HepG2 (cell line): ENCODE data around the gene TOMM6. TPM values are rescaled to one million over a fixed set of nuclear protein-coding genes. Genes with fewer than 3 reads are reported as not detected.

Source experiments
- CAMTA2 ChIP-seq: sonication (generic); formaldehyde crosslinking; IDR thresholded peaks from 2 replicates; pipeline ENCODE4 v1.4.0; 2020; ENCODE audit warnings: mild to moderate bottlenecking, missing genetic modification reagents, borderline replicate concordance
- GTF3A ChIP-seq: sonication (generic); formaldehyde crosslinking; conservative IDR thresholded peaks from 2 replicates; pipeline ENCODE4 v1.4.0; 2020; ENCODE audit warnings: mild to moderate bottlenecking, missing genetic modification reagents
- MAFG ChIP-seq: sonication (generic); formaldehyde crosslinking; IDR thresholded peaks from 2 replicates; pipeline ENCODE4 v1.5.1; 2020; ENCODE audit warnings: mild to moderate bottlenecking, missing genetic modification reagents
- PAF1 ChIP-seq: IDR thresholded peaks from 2 replicates; pipeline ENCODE4 v1.6.1; 2016; ENCODE audit warnings: missing genetic modification reagents, missing compliant biosample characterization
- SRSF9 ChIP-seq: fragments of 200-400 bp; formaldehyde crosslinking; IDR thresholded peaks from 2 replicates; pipeline ENCODE4 v1.6.1; 2018; ENCODE audit warnings: borderline replicate concordance, mild to moderate bottlenecking, low read depth, low read length; ENCODE audit not compliant: insufficient read depth, poor library complexity, severe bottlenecking
- TP53 ChIP-seq: sonication (generic); formaldehyde crosslinking; conservative IDR thresholded peaks from 2 replicates; pipeline ENCODE4 v1.4.0; 2020; ENCODE audit warnings: missing genetic modification reagents
- U2AF2 ChIP-seq: fragments of 200-400 bp; formaldehyde crosslinking; IDR thresholded peaks from 2 replicates; pipeline ENCODE4 v1.6.1; 2017; ENCODE audit warnings: low read depth, mild to moderate bottlenecking, low read length
- ZFP90 ChIP-seq: sonication (generic); formaldehyde crosslinking; IDR thresholded peaks from 2 replicates; pipeline ENCODE4 v1.8.0; 2022; ENCODE audit warnings: missing genetic modification reagents, mild to moderate bottlenecking, inconsistent platforms, borderline replicate concordance
- ZNF225 ChIP-seq: sonication (generic); formaldehyde crosslinking; IDR thresholded peaks from 2 replicates; pipeline ENCODE4 v1.4.0; 2020; ENCODE audit warnings: mild to moderate bottlenecking, missing genetic modification reagents
- ZNF556 ChIP-seq: sonication (generic); formaldehyde crosslinking; IDR thresholded peaks from 2 replicates; pipeline ENCODE4 v1.4.0; 2020; ENCODE audit warnings: mild to moderate bottlenecking, missing genetic modification reagents, borderline replicate concordance
- ZNF678 ChIP-seq: sonication (generic); formaldehyde crosslinking; IDR thresholded peaks from 2 replicates; pipeline ENCODE4 v1.4.0; 2020; ENCODE audit warnings: mild to moderate bottlenecking, missing genetic modification reagents
- ZNF772 ChIP-seq: sonication (generic); formaldehyde crosslinking; IDR thresholded peaks from 2 replicates; pipeline ENCODE4 v1.5.0; 2020; ENCODE audit warnings: mild to moderate bottlenecking, missing genetic modification reagents
- polyA plus RNA-seq, 8 experiments: library from polyadenylated mRNA; depleted of rRNA in 3 of 8; stranded (reverse) in 7 of 8; unstranded in 1 of 8; fragments of >200 nt; fragmentation: Illumina TruSeq in 4 of 8; extraction: Trizol in 4 of 8; gene quantifications; 2 replicates each; pipeline versions ENCODE4 v1.2.1 to v1.2.3, GENCODE V29; 2011 to 2016; ENCODE audit warnings: low read depth in 4 of 8, missing spikeins in 1 of 8, mixed read lengths in 1 of 8; ENCODE audit not compliant: insufficient read depth in 1 of 8
- total RNA-seq, 5 experiments: library from RNA; depleted of rRNA; stranded (reverse); fragments of >200 nt; fragmentation: Illumina TruSeq; extraction: Trizol; gene quantifications; 2 replicates each; pipeline ENCODE4 v1.2.3, GENCODE V29; 2016; ENCODE audit warnings: low read depth in 1 of 5
- TF ChIP-seq, protein P1 (sequence below): sonication (generic); formaldehyde crosslinking; IDR thresholded peaks from 2 replicates; pipeline ENCODE4 v1.4.0; 2020; ENCODE audit warnings: missing genetic modification reagents, mild to moderate bottlenecking, borderline replicate concordance
- TF ChIP-seq, protein P2 (sequence below): sonication (generic); formaldehyde crosslinking; IDR thresholded peaks from 2 replicates; pipeline ENCODE4 v1.5.0; 2020; ENCODE audit warnings: missing genetic modification reagents
- TF ChIP-seq, protein P3 (sequence below): IDR thresholded peaks from 2 replicates; pipeline ENCODE4 v1.6.1; 2018; ENCODE audit warnings: missing genetic modification reagents
- TF ChIP-seq, protein P4 (sequence below): sonication (generic); formaldehyde crosslinking; IDR thresholded peaks from 2 replicates; pipeline ENCODE4 v1.5.1; 2020; ENCODE audit warnings: missing genetic modification reagents, mild to moderate bottlenecking, borderline replicate concordance
- TF ChIP-seq, protein P5 (sequence below): IDR thresholded peaks from 2 replicates; pipeline ENCODE4 v1.6.1; 2016
- TF ChIP-seq, protein P6 (sequence below): sonication (generic); formaldehyde crosslinking; IDR thresholded peaks from 2 replicates; pipeline ENCODE4 v1.9.0; 2021; ENCODE audit warnings: missing genetic modification reagents, mild to moderate bottlenecking, borderline replicate concordance

The TOMM6 gene
- total and polyA plus RNA-seq, 2 of the 13 experiments (the other 11 are each of a cell fraction or from before 2014, with no cell fraction given) = 320 to 321 TPM

DNA sequence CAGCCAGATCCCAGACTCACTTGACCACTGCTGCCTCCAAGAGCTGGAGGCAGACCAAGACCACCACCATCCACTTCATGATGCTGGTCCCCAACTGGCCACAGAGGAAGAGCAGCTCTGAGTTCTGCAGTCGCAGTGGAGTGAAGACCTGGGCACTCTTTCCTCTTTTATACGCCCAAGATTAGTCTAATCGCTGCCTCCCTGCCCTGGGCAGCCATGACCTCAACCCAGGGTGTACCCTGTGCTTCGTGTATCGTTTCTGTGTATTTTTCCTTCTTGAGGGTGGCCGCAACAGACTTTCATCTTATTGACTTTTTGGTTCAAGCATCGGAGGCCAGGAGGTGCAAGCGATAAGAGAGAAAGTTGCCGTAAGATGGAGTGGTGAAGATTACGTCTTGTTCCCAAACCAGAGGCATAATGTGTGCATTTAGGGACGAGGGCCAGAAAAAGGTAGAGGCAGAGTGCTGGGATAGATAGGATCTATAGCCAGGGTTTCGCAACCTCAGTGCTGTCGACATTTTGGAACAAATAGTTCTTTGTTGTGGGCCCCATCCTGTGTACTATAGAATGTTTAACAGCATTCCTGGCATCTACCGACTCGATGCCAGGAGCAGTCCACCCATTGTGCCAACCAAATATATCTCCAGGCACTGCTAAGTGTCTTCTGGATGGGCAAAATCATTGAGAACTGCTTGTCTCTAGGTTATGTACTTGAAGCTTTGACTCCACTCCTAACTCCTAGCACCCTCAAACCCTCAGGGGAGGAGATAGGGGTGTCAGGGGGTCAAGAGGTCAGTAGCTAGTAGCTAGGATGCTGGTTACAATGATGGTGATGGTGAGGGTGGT, 40.0 kb upstream of the TOMM6 start, which contains the start of gene PGC (continued):
- TF ChIP-seq, protein P1, sequence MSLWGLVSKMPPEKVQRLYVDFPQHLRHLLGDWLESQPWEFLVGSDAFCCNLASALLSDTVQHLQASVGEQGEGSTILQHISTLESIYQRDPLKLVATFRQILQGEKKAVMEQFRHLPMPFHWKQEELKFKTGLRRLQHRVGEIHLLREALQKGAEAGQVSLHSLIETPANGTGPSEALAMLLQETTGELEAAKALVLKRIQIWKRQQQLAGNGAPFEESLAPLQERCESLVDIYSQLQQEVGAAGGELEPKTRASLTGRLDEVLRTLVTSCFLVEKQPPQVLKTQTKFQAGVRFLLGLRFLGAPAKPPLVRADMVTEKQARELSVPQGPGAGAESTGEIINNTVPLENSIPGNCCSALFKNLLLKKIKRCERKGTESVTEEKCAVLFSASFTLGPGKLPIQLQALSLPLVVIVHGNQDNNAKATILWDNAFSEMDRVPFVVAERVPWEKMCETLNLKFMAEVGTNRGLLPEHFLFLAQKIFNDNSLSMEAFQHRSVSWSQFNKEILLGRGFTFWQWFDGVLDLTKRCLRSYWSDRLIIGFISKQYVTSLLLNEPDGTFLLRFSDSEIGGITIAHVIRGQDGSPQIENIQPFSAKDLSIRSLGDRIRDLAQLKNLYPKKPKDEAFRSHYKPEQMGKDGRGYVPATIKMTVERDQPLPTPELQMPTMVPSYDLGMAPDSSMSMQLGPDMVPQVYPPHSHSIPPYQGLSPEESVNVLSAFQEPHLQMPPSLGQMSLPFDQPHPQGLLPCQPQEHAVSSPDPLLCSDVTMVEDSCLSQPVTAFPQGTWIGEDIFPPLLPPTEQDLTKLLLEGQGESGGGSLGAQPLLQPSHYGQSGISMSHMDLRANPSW (CRISPR knock-in tag) = peak; percentile 58
- TF ChIP-seq, protein P2, sequence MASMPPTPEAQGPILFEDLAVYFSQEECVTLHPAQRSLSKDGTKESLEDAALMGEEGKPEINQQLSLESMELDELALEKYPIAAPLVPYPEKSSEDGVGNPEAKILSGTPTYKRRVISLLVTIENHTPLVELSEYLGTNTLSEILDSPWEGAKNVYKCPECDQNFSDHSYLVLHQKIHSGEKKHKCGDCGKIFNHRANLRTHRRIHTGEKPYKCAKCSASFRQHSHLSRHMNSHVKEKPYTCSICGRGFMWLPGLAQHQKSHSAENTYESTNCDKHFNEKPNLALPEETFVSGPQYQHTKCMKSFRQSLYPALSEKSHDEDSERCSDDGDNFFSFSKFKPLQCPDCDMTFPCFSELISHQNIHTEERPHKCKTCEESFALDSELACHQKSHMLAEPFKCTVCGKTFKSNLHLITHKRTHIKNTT = no peak
- TF ChIP-seq, protein P3, sequence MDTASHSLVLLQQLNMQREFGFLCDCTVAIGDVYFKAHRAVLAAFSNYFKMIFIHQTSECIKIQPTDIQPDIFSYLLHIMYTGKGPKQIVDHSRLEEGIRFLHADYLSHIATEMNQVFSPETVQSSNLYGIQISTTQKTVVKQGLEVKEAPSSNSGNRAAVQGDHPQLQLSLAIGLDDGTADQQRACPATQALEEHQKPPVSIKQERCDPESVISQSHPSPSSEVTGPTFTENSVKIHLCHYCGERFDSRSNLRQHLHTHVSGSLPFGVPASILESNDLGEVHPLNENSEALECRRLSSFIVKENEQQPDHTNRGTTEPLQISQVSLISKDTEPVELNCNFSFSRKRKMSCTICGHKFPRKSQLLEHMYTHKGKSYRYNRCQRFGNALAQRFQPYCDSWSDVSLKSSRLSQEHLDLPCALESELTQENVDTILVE (CRISPR knock-in tag) = no peak
- TF ChIP-seq, protein P4, sequence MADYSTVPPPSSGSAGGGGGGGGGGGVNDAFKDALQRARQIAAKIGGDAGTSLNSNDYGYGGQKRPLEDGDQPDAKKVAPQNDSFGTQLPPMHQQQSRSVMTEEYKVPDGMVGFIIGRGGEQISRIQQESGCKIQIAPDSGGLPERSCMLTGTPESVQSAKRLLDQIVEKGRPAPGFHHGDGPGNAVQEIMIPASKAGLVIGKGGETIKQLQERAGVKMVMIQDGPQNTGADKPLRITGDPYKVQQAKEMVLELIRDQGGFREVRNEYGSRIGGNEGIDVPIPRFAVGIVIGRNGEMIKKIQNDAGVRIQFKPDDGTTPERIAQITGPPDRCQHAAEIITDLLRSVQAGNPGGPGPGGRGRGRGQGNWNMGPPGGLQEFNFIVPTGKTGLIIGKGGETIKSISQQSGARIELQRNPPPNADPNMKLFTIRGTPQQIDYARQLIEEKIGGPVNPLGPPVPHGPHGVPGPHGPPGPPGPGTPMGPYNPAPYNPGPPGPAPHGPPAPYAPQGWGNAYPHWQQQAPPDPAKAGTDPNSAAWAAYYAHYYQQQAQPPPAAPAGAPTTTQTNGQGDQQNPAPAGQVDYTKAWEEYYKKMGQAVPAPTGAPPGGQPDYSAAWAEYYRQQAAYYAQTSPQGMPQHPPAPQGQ (CRISPR knock-in tag) = 0 out of 2 replicates have a peak, but pooled peaks have one; percentile 23
- no peak for TF ChIP-seq MAFG
- TF ChIP-seq, protein P5, sequence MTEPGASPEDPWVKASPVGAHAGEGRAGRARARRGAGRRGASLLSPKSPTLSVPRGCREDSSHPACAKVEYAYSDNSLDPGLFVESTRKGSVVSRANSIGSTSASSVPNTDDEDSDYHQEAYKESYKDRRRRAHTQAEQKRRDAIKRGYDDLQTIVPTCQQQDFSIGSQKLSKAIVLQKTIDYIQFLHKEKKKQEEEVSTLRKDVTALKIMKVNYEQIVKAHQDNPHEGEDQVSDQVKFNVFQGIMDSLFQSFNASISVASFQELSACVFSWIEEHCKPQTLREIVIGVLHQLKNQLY (CRISPR knock-in tag) = no peak
- TF ChIP-seq ZNF772 = peak; percentile 71
- TF ChIP-seq GTF3A (CRISPR knock-in tag) = no peak
- no peak for TF ChIP-seq ZNF225
- no peak for TF ChIP-seq SRSF9
- TF ChIP-seq ZFP90 (CRISPR knock-in tag) = peak; percentile 71; the same call in 1 of the 2 replicates
- no peak for TF ChIP-seq PAF1 (CRISPR knock-in tag)
- no peak; the same call in 1 of the 2 replicates for TF ChIP-seq TP53
- no peak for TF ChIP-seq ZNF678 (CRISPR knock-in tag)
- peak; percentile 95; the same call in 1 of the 2 replicates for TF ChIP-seq ZNF556 (CRISPR knock-in tag)
- TF ChIP-seq CAMTA2 (CRISPR knock-in tag) = no peak
- no peak for TF ChIP-seq U2AF2
- TF ChIP-seq, protein P6, sequence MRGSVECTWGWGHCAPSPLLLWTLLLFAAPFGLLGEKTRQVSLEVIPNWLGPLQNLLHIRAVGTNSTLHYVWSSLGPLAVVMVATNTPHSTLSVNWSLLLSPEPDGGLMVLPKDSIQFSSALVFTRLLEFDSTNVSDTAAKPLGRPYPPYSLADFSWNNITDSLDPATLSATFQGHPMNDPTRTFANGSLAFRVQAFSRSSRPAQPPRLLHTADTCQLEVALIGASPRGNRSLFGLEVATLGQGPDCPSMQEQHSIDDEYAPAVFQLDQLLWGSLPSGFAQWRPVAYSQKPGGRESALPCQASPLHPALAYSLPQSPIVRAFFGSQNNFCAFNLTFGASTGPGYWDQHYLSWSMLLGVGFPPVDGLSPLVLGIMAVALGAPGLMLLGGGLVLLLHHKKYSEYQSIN (CRISPR knock-in tag) = no peak
